ENCODE results near the gene ZFPM1.

Gene ZFPM1

GRCh38 chr16:88435437-88436355 lies 17.4 kb upstream of the ZFPM1 start:
- TF ChIP-seq CTCF (IDR thresholded peaks at IDR 0.05) (no peak), ZFX (IDR thresholded peaks at IDR 0.05; ENCODE audit: borderline replicate concordance) (no peak)
- no peak overlapping the region for H3K27ac ChIP-seq

GRCh38 chr16:88436796-88437195 lies 16.3 kb upstream of the ZFPM1 start:
- TF ChIP-seq CTCF (IDR thresholded peaks at IDR 0.05) (no peak), ZFX (IDR thresholded peaks at IDR 0.05; ENCODE audit: borderline replicate concordance) (no peak)
- H3K27ac ChIP-seq = no peak overlapping the region

- TF ChIP-seq ZFX (IDR thresholded peaks at IDR 0.05; ENCODE audit: borderline replicate concordance) (no peak), CTCF (IDR thresholded peaks at IDR 0.05) (peak; percentile 96)
- no peak overlapping the region for H3K27ac ChIP-seq
These were observed 15.6 kb upstream of the ZFPM1 start for GRCh38 chr16:88437367-88437964.

- TF ChIP-seq ZFX (IDR thresholded peaks at IDR 0.05; ENCODE audit: borderline replicate concordance) (no peak), CTCF (IDR thresholded peaks at IDR 0.05) (no peak)
- H3K27ac ChIP-seq = no peak overlapping the region
These were observed 14.8 kb upstream of the ZFPM1 start for GRCh38 chr16:88438084-88438870.

GRCh38 chr16:88439016-88439415 lies 14.1 kb upstream of the ZFPM1 start:
- TF ChIP-seq CTCF (IDR thresholded peaks at IDR 0.05) (no peak), ZFX (IDR thresholded peaks at IDR 0.05; ENCODE audit: borderline replicate concordance) (no peak)
- H3K27ac ChIP-seq = no peak overlapping the region

- H3K27ac ChIP-seq = no peak overlapping the region
- no peak for TF ChIP-seq ZFX (IDR thresholded peaks at IDR 0.05; ENCODE audit: borderline replicate concordance)
- no peak for TF ChIP-seq CTCF (IDR thresholded peaks at IDR 0.05)
These were observed 13.4 kb upstream of the ZFPM1 start for GRCh38 chr16:88439706-88440105.

Data from 22Rv1 (cell line).